Body of pancreas (tissue), 4 donors: ENCODE results near the gene COG3. TPM values are rescaled to one million over a fixed set of nuclear protein-coding genes. Genes with fewer than 3 reads are reported as not detected.

Source experiments
- ATAC-seq: fragments of 150-250 bp; one replicate; pipeline ENCODE4 v1.9.1; 2016
- DNase-seq, 4 donors: peaks; one replicate each; pipeline ENCODE4 v3.0.0-alpha.2; 2019
- H3K27ac ChIP-seq, 4 donors: fragments of 200-600 bp; sonication (generic); 1 replicate in 3 of 4; 2 replicates in 1 of 4; pipeline versions ENCODE4 v1.5.1 to v1.6.1; 2016 to 2019; ENCODE audit warnings: mild to moderate bottlenecking in 1 of 4, mixed read lengths in 1 of 4, moderate library complexity in 1 of 4
- H3K27me3 ChIP-seq, 2 donors: fragments of 200-600 bp; sonication (generic); one replicate each; pipeline ENCODE4 v1.6.0; 2016; ENCODE audit warnings: mild to moderate bottlenecking in 1 of 2
- H3K36me3 ChIP-seq, 2 donors: fragments of 200-600 bp; sonication (generic); replicated peaks in 1 of 2; 2 replicates each; pipeline ENCODE4 v1.5.1; 2016; ENCODE audit warnings: low read depth in 2 of 2; ENCODE audit not compliant: insufficient read depth in 1 of 2
- H3K4me1 ChIP-seq: fragments of 200-600 bp; sonication (generic); one replicate; pipeline ENCODE4 v1.6.0; 2016
- H3K4me3 ChIP-seq, 2 donors: fragments of 200-600 bp; sonication (generic); 1 replicate in 1 of 2; 2 replicates in 1 of 2; pipeline ENCODE4 v1.5.1; 2016 to 2019
- H3K9me3 ChIP-seq, 3 donors: fragments of 200-600 bp; sonication (generic); 1 replicate in 2 of 3; 2 replicates in 1 of 3; pipeline ENCODE4 v1.5.1; 2016
- POLR2A ChIP-seq, 3 donors: fragments of 450-650 bp; IDR thresholded peaks; one replicate each; pipeline ENCODE4 v1.6.1; 2016; ENCODE audit warnings: antibody characterized with exemption in 3 of 3, mild to moderate bottlenecking in 2 of 3
- WGBS, 2 donors: methylation state at CpG; one replicate each; pipeline ENCODE4 v1.1.5; 2017; 5-methylcytosine and 5-hydroxymethylcytosine counted together
- intact Hi-C: fragments of 100-400 bp; cut with DNase I; formaldehyde crosslinking; loops from one replicate; pipeline ENCODE4 v1.15.1; 2023
- total RNA-seq, 2 donors: library from RNA; depleted of rRNA; stranded (reverse); fragments of >200 nt; gene quantifications; one replicate each; pipeline ENCODE4 v1.1.0, GENCODE V29; 2016
- TF ChIP-seq, protein P1 (sequence below), 7 experiments: fragments of 450-650 bp in 4 of 7; fragments of 200-600 bp in 3 of 7; sonication (generic) in 3 of 7; IDR thresholded peaks; one replicate each; pipeline ENCODE4 v1.5.1; 2016 to 2019; ENCODE audit warnings: antibody characterized with exemption in 7 of 7

Gene COG3
- total RNA-seq, 2 donors from 2014 or later, result 49.0 to 52.7 TPM

DNA sequence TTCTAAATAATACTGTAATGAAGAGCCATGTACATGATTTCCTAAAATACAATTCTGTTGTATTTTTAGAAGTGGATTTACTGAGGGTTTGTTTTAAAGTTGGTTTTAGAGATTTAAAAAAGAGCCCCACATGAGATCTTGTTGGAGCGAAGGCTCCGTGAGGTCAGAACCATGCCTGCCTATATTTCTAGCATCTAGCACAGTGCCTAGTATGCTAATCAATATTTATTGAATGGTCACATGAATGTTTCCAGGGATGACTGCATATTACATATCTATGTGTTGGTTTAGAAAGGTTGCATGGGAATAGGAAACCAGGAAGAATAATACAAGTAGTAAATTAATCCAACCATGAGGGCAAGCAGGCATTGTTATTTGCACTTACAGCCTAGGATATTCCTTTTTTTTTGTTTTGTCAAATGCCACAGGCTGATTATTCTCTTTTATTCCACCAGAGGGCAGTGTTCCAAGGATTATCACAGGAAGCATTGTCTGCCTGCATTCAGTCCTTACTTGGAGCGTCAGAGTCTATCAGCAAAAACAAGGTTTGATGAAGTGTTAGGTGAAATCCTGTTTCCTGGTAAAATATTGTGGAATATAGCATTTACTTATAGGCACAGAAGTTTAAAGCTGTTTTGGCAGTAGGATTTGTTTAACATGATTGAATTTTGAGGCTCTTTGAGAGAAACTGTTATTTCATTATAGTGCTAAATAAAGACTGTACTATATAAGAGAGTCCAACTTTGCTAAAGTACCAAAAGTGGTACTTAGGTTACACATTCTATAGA is 46.8 kb downstream of the COG3 start:
- intact Hi-C loops, result no loop called here
- no peak for TF ChIP-seq POLR2A (IDR thresholded peaks at IDR 0.05)
- TF ChIP-seq, protein P1, sequence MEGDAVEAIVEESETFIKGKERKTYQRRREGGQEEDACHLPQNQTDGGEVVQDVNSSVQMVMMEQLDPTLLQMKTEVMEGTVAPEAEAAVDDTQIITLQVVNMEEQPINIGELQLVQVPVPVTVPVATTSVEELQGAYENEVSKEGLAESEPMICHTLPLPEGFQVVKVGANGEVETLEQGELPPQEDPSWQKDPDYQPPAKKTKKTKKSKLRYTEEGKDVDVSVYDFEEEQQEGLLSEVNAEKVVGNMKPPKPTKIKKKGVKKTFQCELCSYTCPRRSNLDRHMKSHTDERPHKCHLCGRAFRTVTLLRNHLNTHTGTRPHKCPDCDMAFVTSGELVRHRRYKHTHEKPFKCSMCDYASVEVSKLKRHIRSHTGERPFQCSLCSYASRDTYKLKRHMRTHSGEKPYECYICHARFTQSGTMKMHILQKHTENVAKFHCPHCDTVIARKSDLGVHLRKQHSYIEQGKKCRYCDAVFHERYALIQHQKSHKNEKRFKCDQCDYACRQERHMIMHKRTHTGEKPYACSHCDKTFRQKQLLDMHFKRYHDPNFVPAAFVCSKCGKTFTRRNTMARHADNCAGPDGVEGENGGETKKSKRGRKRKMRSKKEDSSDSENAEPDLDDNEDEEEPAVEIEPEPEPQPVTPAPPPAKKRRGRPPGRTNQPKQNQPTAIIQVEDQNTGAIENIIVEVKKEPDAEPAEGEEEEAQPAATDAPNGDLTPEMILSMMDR (IDR thresholded peaks at IDR 0.05), result peak; percentile 74 to 89 (median 84)
- H3K27me3 ChIP-seq, result no peaks in the 10 kb centered on the region
- DNase-seq (peak in 3 of 4 donors; percentile 20 to 58 (median 29)), ATAC-seq (peak; percentile 80)
- no peaks in the 10 kb centered on the region for H3K9me3 ChIP-seq
- peak overlapping the region in 1 of 4 donors; percentile 0 for H3K27ac ChIP-seq
- no peak overlapping the region for H3K4me3 ChIP-seq
- no peaks in the 10 kb centered on the region for H3K4me1 ChIP-seq
- H3K36me3 ChIP-seq, result peaks cover 0 to 20% of the 10 kb centered on the region in 2 donors
- WGBS, 2 donors, result 53 to 55% methylated on average over 3 of the region's 3 CpGs

DNA sequence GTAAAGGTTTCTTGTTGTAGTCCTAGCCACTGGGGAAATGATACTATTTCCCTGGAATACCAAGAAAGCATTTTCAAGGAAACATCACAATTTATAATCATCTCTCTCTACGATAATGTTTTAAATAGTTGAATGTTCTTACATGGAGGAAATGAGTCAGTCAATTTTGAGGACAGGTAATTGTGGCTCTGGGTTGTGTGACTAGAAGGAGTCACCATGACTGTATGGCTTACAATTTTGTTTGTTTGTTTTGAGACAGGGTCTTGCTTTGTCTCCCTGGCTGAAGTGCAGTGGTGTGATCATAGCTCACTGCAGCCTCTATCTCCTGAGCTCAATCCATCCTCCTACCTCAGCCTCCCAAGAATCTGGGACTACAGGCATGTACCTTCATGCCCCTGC is 47.4 kb downstream of the COG3 start:
- WGBS, 2 donors, result 60 to 63% methylated on average over 1 of the region's 1 CpG
- ATAC-seq, result no peak
- Histone ChIP-seq H3K4me3 (no peak overlapping the region), H3K4me1 (no peaks in the 10 kb centered on the region), H3K9me3 (no peaks in the 10 kb centered on the region), H3K27ac (peak overlapping the region in 1 of 4 donors; percentile 0), H3K36me3 (peaks cover 0 to 26% of the 10 kb centered on the region in 2 donors), H3K27me3 (no peaks in the 10 kb centered on the region)
- no peak for DNase-seq
- intact Hi-C loops, result no loop called here
- TF ChIP-seq, protein P1 (IDR thresholded peaks at IDR 0.05), result no peak
- no peak for TF ChIP-seq POLR2A (IDR thresholded peaks at IDR 0.05)

DNA sequence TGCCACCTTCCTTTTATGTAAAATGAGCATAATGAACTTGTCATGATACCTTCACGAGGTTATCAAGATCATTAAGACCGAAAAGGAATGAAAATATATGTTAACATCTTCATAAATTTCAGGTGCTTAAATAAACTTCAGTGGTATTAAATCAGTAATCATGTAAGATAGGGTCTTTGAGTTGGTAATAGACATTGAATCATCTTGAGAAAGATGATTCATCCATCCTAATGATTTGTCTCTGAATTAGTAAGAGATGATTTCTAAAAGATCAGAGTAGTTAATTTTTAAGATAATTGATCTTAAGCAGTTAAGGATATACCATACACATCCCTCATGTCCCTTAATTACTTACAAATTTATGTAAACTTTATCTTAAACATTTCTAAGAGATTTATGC is 52.0 kb downstream of the COG3 start:
- 58 to 82% methylated on average over 2 of the region's 2 CpGs for WGBS, 2 donors
- ATAC-seq (no peak), DNase-seq (no peak)
- no peaks in the 10 kb centered on the region for H3K9me3 ChIP-seq
- no peak overlapping the region for H3K27ac ChIP-seq
- no peak for TF ChIP-seq POLR2A (IDR thresholded peaks at IDR 0.05)
- TF ChIP-seq, protein P1 (IDR thresholded peaks at IDR 0.05), result no peak
- no peaks in the 10 kb centered on the region for H3K4me1 ChIP-seq
- H3K4me3 ChIP-seq, result no peak overlapping the region
- intact Hi-C loops, result no loop called here
- peaks cover 6 to 30% of the 10 kb centered on the region in 2 donors for H3K36me3 ChIP-seq
- no peaks in the 10 kb centered on the region for H3K27me3 ChIP-seq

DNA sequence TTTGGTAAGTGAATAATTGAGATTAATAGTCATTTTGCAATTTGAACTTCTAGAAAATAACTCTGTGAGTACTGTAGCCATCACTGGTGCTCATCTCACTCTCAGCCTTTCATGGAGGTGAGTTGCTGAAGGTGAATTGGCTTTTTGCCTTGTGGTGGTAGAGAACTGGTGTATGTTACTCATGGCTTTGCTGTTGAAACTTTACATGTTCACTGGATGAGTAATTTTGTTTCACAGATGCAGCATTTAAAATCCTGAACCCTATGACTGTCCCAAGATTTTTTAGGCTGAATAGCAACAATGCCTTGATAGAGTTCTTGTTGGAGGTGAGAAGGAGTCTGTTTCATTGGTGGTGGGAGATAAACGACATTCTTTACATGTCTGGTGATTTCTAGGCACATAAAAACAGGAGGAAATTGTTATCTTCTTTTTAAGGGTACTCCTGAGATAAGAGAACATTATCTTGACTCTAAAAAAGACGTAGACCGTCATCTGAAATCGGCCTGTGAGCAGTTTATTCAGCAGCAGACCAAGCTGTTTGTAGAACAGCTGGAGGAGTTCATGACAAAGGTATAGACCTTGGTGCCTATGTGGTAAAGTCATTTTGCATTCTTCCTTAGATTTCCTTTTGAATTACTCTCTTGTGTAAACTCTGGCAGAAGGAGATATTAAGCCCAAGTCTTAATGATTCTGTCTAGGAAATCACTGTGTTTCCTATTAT is 53.9 kb downstream of the COG3 start:
- H3K4me1 ChIP-seq, result no peaks in the 10 kb centered on the region
- H3K27me3 ChIP-seq, result no peaks in the 10 kb centered on the region
- H3K9me3 ChIP-seq, result no peaks in the 10 kb centered on the region
- WGBS, 2 donors, result 35 to 48% methylated on average over 4 of the region's 4 CpGs
- no peak overlapping the region for H3K27ac ChIP-seq
- peaks cover 6 to 26% of the 10 kb centered on the region in 2 donors for H3K36me3 ChIP-seq
- TF ChIP-seq, protein P1 (IDR thresholded peaks at IDR 0.05), result no peak
- TF ChIP-seq POLR2A (IDR thresholded peaks at IDR 0.05), result no peak
- intact Hi-C loops, result no loop called here
- no peak overlapping the region for H3K4me3 ChIP-seq
- DNase-seq, result no peak
- ATAC-seq, result no peak
